GM18511 (cell line): ENCODE data around the gene PODXL2.

Source experiments
- ATAC-seq: cut with Tn5 transposase; IDR thresholded peaks from one replicate; pipeline ENCODE4 v1.9.1; 2021; ENCODE audit warnings: mild to moderate bottlenecking, moderate library complexity; ENCODE audit not compliant: unreplicated experiment

The PODXL2 gene, protein sequence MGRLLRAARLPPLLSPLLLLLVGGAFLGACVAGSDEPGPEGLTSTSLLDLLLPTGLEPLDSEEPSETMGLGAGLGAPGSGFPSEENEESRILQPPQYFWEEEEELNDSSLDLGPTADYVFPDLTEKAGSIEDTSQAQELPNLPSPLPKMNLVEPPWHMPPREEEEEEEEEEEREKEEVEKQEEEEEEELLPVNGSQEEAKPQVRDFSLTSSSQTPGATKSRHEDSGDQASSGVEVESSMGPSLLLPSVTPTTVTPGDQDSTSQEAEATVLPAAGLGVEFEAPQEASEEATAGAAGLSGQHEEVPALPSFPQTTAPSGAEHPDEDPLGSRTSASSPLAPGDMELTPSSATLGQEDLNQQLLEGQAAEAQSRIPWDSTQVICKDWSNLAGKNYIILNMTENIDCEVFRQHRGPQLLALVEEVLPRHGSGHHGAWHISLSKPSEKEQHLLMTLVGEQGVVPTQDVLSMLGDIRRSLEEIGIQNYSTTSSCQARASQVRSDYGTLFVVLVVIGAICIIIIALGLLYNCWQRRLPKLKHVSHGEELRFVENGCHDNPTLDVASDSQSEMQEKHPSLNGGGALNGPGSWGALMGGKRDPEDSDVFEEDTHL

GRCh38 chr3:127628788-127629466 lies at the start of gene PODXL2:
Gene PODXL2 (plus strand): TSS chr3:127629185. CDS start chr3:127629220, 35 bp downstream.
- ATAC-seq: no peak

- no peak for ATAC-seq
These were observed 48.5 kb upstream of the PODXL2 start for GRCh38 chr3:127580327-127581060.

GRCh38 chr3:127584734-127585133 lies 44.3 kb upstream of the PODXL2 start:
- no peak for ATAC-seq

DNA sequence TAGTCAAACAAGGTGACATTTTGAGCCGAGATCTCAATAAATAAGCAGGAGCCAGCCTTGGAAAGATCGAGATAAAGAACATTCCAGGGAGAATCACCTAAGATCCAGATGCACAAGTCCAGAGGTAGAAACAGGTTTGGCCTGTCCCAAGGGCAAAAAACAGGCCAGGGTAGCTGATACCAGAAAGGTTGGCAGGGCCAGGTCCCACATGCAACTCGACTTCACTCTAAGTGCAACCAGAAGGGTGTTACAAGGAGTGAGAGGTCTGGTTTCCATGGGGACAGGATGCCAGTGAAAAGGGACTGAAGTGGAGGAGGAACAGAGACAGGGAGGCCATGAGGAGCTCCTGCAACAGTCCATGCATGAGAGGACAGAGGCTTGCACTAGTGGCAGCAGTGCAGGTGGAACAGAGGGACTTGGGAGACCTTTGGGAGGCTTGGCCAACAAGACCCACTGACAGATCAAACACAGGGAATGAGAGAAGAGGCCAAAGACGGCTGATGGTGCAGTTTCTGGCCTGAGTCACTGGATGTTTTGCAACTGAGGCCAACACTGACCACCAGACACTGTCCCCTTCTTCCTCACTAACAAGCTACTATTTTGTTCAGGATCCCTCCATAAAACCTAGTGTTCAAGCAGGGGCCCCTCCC lies 43.7 kb upstream of the PODXL2 start:
- no peak for ATAC-seq

GRCh38 chr3:127585813-127586413 lies 43.1 kb upstream of the PODXL2 start:
- no peak for ATAC-seq

GRCh38 chr3:127587876-127588275 lies 41.1 kb upstream of the PODXL2 start:
- no peak for ATAC-seq

DNA sequence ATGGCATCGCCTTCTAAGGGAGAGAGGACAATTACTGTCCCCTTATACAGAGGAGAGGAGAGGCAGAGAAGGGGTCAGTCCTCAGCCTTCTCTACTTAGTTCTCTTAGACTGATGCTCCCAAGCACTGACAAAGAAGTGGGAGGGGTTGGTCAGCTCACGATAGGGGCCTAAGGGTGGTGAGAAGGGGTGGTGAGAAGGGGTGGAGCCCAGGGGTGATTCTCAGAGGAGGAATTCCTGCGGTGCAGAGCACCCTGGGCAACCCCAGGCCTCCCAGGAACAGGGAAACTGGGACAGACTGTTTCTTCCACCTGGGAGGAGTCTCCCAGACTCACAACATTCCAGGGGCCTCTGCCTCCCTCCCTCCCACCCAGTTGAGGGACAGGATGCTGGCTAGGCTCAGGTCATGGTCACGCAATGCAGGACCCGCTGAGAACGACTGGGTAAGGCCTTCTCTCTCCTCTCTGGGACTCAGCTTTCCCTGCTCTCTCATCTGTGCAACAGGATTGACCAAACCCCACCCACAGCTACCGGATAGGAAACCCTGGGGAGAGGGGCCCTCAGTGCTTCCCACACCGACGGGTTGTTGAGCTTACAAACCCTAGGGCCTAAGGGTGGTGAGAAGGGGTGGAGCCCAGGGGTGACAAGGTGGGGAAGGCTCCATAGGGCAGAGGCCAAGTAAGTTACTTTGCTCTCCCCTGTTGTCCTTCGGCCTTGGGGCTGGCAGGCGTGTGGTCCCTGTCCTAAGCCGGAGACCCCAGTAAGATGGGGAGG lies 40.0 kb upstream of the PODXL2 start:
- no peak for ATAC-seq

DNA sequence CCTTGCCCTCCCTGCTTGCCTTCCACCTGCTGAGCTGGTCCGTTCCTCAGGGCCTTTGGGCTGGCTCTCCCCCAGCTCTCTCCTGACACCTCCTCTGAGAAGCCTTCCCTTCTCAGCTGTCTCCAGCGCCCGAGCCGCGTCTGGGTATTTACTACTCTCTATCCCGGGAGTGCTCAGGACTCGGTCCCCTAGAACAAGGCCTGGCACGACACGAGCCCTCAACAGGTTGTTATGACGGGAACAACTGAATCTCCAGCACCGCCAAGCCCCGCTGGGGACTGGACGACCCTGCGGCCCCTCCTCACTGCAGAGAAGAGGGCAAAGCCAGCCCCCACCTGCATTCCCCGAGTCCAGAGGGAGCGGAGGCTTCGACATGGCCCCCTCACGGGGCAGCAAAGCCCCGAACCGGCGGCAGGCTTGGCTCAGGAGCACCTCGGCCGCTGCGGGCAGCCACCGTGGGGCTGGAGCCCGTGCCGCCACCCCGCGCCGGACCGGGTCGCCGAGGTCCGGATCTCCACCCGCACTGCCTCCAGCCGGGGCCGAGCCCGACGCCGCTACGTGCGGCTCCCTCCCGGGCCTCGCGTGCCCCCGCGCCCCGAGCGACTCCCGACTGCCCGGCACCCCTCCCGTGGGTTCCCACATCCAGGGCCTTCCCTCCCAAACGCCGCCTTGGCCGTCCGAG lies 39.2 kb upstream of the PODXL2 start:
- no peak for ATAC-seq

DNA sequence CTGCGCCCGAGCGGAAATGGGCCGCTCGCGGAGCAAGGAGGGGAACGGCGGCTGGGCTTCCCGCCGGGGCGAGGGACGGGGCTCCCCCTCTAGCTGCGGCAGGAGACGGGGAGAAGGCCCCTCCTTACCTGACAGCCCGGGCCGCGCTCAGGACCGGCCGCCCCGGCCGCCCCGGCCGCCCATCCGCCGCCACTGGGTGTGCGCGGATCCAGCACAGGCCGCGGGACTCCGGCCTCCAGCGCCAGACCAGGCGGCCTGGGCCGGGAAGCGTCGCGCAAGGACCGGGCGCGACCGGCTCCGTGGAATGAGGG lies 38.7 kb upstream of the PODXL2 start:
- ATAC-seq: peak; percentile 48

DNA sequence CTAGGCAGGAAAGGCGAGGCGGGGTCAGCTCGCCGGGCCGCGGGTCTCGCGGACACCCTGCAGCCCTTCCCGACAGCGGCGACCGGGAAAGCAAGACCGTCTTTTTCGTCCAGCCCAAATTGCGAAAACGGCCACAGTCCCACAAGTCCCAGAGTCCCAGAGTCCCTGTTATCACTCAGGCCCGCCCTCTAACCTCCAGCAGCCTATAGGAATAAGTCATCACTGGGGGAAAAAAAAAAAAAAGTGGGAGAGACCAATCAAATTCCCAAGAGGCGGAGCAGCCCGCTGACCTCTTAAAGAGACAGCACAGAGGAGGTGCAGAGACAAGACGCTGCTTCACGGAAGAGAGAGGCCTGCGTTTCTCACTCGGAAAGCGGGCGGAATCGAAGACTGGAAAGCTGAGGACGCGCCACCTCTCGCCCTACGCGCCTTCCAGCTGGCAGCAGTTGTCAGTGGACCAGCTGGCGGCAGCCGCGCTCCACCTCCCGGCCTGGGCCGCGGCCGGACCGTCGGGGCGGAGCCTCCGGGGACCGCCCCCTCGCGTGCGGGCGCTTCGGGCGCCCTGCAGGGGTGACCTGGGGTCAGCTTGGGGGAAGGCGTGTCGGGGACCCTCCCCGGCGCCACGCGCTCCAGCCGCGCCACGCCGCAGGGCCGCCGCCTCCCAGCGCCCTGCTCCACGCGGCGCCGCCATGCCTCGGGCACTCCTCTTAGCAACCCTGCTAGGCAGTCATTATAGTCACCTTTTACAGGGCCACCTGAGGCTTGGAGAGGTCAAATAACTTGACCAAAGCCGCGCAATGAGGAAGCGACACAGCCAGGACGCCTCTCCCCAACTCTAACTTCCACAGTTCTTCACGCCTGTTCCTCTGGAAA lies 38.2 kb upstream of the PODXL2 start, which contains the start of gene TPRA1:
TSS of gene TPRA1 (minus strand) at position 141 of the 873 bp plus-strand sequence. CDS start 10,587 bp downstream, outside the sequence.
- ATAC-seq: peak; percentile 80

DNA sequence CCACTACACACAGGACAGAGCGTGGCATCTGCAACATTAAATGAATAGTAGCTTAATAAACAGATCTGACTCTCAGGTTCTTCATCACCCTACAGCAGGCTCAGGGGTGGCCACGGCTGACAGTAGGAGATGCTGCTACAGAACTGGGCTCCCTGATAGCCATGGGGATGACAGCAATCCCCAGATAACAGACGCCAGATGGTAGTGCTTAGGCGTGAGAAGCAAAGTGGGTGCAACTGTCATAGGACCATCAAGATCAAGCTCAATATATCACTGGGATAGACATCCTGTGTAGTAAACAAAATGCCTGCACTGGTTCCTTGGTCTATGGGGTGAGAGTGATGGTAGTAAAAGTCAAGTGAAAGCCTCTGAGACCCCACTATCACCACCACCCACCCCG lies 35.8 kb upstream of the PODXL2 start:
- ATAC-seq: no peak

- no peak for ATAC-seq
These were observed 33.7 kb upstream of the PODXL2 start for GRCh38 chr3:127595303-127595702.

- no peak for ATAC-seq
These were observed 31.8 kb upstream of the PODXL2 start for GRCh38 chr3:127597020-127597771.

DNA sequence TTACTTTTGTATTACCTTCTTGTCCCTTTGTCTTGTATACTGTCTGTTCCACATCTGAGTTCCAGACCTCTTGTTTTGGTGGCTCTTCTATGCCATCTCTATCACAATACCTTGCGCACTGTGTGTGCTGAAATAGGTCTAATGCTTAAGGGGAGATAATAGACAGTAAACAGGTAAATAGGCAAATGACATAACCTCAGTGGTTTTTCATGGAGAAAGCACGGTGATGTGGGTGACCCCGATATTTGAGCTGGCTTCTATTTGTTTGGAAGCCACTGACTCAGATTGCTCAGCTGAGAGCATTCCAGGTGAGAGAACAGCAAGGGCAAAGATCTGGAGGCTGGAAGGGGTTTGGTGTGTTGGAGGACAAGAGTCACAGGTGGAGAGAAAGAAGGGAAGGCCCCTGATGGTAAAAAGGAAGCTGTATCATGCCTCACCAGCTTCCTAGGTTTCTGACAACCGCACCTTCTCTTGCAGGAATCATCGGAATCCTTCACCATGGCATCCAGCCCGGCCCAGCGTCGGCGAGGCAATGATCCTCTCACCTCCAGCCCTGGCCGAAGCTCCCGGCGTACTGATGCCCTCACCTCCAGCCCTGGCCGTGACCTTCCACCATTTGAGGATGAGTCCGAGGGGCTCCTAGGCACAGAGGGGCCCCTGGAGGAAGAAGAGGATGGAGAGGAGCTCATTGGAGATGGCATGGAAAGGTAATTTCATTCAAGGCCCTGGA lies 30.0 kb upstream of the PODXL2 start:
- ATAC-seq: no peak

GRCh38 chr3:127600749-127601456 lies 28.1 kb upstream of the PODXL2 start:
- no peak for ATAC-seq

- ATAC-seq: peak; percentile 41
These were observed 24.9 kb upstream of the PODXL2 start for GRCh38 chr3:127604035-127604434.
